IMR-90 (cell line): ENCODE data around the gene CDK11B. TPM values are rescaled to one million over a fixed set of nuclear protein-coding genes. Genes with fewer than 3 reads are reported as not detected.

Experiments used
- ATAC-seq: fragments of 200-7000 bp; cut with Tn5 transposase; 2 replicates; pipeline ENCODE4 v1.9.1; 2020; ENCODE audit warnings: low read depth, mild to moderate bottlenecking, moderate library complexity
- BruUV-seq: library from RNA; stranded (reverse); fragments of 400-500 nt; replicated peaks from 2 replicates; lab custom pipeline; 2021; lab: Mats Ljungman, UMichigan
- CTCF ChIA-PET: fragments of 300-600 bp; formaldehyde crosslinking; extraction: SDS; loops from one replicate; lab custom pipeline; 2021; ENCODE audit warnings: antibody characterized with exemption; lab: Yijun Ruan, JAX
- POLR2A ChIA-PET: fragments of 300-600 bp; sonication (Branson Sonifier 250); formaldehyde crosslinking; loops from one replicate; lab custom pipeline; 2022; ENCODE audit warnings: antibody characterized with exemption; ENCODE audit not compliant: unreplicated experiment; lab: Charles Lee
- DNase-seq: peaks from one replicate; pipeline ENCODE4 v3.0.0; 2013
- H2AFZ ChIP-seq: replicated peaks from 2 replicates; pipeline ENCODE3; 2013; ENCODE audit warnings: low read length, mild to moderate bottlenecking; ENCODE audit not compliant: poor library complexity
- H2AK5ac ChIP-seq: 2 replicates; pipeline ENCODE4 v1.6.1; 2013; ENCODE audit warnings: low read depth, low read length, inconsistent platforms
- H2AK9ac ChIP-seq: replicated peaks from 2 replicates; pipeline ENCODE3; 2013; ENCODE audit warnings: mild to moderate bottlenecking, low read depth, low read length, moderate library complexity; ENCODE audit not compliant: poor library complexity
- H2BK120ac ChIP-seq: 2 replicates; pipeline ENCODE4 v1.6.1; 2013; ENCODE audit warnings: low read depth, low read length, inconsistent platforms
- H2BK15ac ChIP-seq: 3 replicates; pipeline ENCODE4 v1.6.1; 2013; ENCODE audit warnings: low read depth, low read length, inconsistent platforms
- H2BK20ac ChIP-seq: 2 replicates; pipeline ENCODE4 v1.6.1; 2013; ENCODE audit warnings: low read depth, mild to moderate bottlenecking, inconsistent platforms, low read length, moderate library complexity
- H2BK5ac ChIP-seq: 2 replicates; pipeline ENCODE4 v1.6.1; 2013; ENCODE audit warnings: mild to moderate bottlenecking, low read depth, low read length, inconsistent platforms; ENCODE audit not compliant: poor library complexity, severe bottlenecking
- H3K14ac ChIP-seq: replicated peaks from 2 replicates; pipeline ENCODE4 v1.6.1; 2013; ENCODE audit warnings: low read depth, low read length, inconsistent platforms
- H3K18ac ChIP-seq: 2 replicates; pipeline ENCODE4 v1.6.1; 2013; ENCODE audit warnings: low read depth, low read length, control low read depth
- H3K23ac ChIP-seq: 2 replicates; pipeline ENCODE4 v1.6.1; 2013; ENCODE audit warnings: low read depth, low read length, inconsistent platforms
- H3K27ac ChIP-seq: 2 replicates; pipeline ENCODE4 v1.5.1; 2013; ENCODE audit warnings: mild to moderate bottlenecking, control low read depth, low read length; ENCODE audit not compliant: insufficient read depth
- H3K27me3 ChIP-seq: 2 replicates; pipeline ENCODE4 v1.6.1; 2013; ENCODE audit warnings: low read length; ENCODE audit not compliant: control insufficient read depth, insufficient read depth
- H3K36me3 ChIP-seq: 2 replicates; pipeline ENCODE4 v1.6.1; 2013; ENCODE audit warnings: low read length, mixed read lengths; ENCODE audit not compliant: control insufficient read depth, insufficient read depth
- H3K4ac ChIP-seq: 2 replicates; pipeline ENCODE4 v1.6.1; 2013; ENCODE audit warnings: low read depth, low read length, inconsistent platforms
- H3K4me1 ChIP-seq: 2 replicates; pipeline ENCODE4 v1.6.1; 2013; ENCODE audit warnings: low read length, mixed read lengths; ENCODE audit not compliant: control insufficient read depth, insufficient read depth
- H3K4me2 ChIP-seq: 2 replicates; pipeline ENCODE4 v1.6.1; 2013; ENCODE audit warnings: low read depth, mild to moderate bottlenecking, control low read depth, low read length, moderate library complexity
- H3K4me3 ChIP-seq: 2 replicates; pipeline ENCODE4 v1.5.1; 2013; ENCODE audit warnings: low read depth, mild to moderate bottlenecking, control low read depth, low read length, moderate library complexity; ENCODE audit not compliant: insufficient read depth
- H3K56ac ChIP-seq: 2 replicates; pipeline ENCODE4 v1.6.1; 2013; ENCODE audit warnings: low read length, inconsistent platforms; ENCODE audit not compliant: insufficient read depth; ENCODE audit errors: extremely low read depth
- H3K79me1 ChIP-seq, 2 experiments: 2 replicates each; pipeline ENCODE4 v1.6.1; 2013; ENCODE audit warnings: low read length in 2 of 2, inconsistent platforms in 1 of 2, low read depth in 1 of 2
- H3K9ac ChIP-seq: 2 replicates; pipeline ENCODE4 v1.6.1; 2013; ENCODE audit warnings: low read depth, low read length, control low read depth
- H3K9me1 ChIP-seq: 2 replicates; pipeline ENCODE4 v1.6.1; 2013; ENCODE audit warnings: low read length, inconsistent platforms; ENCODE audit not compliant: insufficient read depth
- H3K9me3 ChIP-seq: 2 replicates; pipeline ENCODE4 v1.6.1; 2013; ENCODE audit warnings: low read length; ENCODE audit not compliant: control insufficient read depth, insufficient read depth
- H4K20me1 ChIP-seq: 2 replicates; pipeline ENCODE4 v1.6.1; 2013; ENCODE audit warnings: low read length, inconsistent platforms; ENCODE audit not compliant: insufficient read depth
- H4K5ac ChIP-seq: 2 replicates; pipeline ENCODE4 v1.6.1; 2013; ENCODE audit warnings: mild to moderate bottlenecking, low read depth, low read length, control low read depth
- H4K8ac ChIP-seq, 2 experiments: 2 replicates each; pipeline ENCODE4 v1.6.1; 2013; ENCODE audit warnings: low read depth in 2 of 2, low read length in 2 of 2, control low read depth in 1 of 2, inconsistent platforms in 1 of 2
- H4K91ac ChIP-seq: 2 replicates; pipeline ENCODE4 v1.6.1; 2013; ENCODE audit warnings: low read depth, low read length, inconsistent platforms; ENCODE audit not compliant: insufficient read depth
- BHLHE40 ChIP-seq: fragments of 150-350 bp; IDR thresholded peaks from 2 replicates; pipeline ENCODE4 v1.6.1; 2016; ENCODE audit warnings: mild to moderate bottlenecking, low read depth, low read length
- CEBPB ChIP-seq: IDR thresholded peaks from 2 replicates; pipeline ENCODE4 v1.6.1; 2012; ENCODE audit warnings: low read depth, low read length, improper control_type of control experiment
- CHD1 ChIP-seq: IDR thresholded peaks from 2 replicates; pipeline ENCODE4 v1.6.1; 2012; ENCODE audit warnings: low read depth, low read length, improper control_type of control experiment
- ELK1 ChIP-seq: fragments of 150-350 bp; IDR thresholded peaks from 2 replicates; pipeline ENCODE4 v1.6.1; 2016; ENCODE audit warnings: low read depth, mild to moderate bottlenecking, low read length, moderate library complexity, borderline replicate concordance
- MAFK ChIP-seq: IDR thresholded peaks from 2 replicates; pipeline ENCODE4 v1.6.1; 2012; ENCODE audit warnings: low read depth, low read length, improper control_type of control experiment
- MAZ ChIP-seq: IDR thresholded peaks from 2 replicates; pipeline ENCODE4 v1.6.1; 2012; ENCODE audit warnings: low read depth, mild to moderate bottlenecking, low read length, improper control_type of control experiment, moderate library complexity, borderline replicate concordance
- RAD21 ChIP-seq: IDR thresholded peaks from 2 replicates; pipeline ENCODE4 v1.6.1; 2012; ENCODE audit warnings: low read length, improper control_type of control experiment
- RCOR1 ChIP-seq: IDR thresholded peaks from 2 replicates; pipeline ENCODE4 v1.6.1; 2012; ENCODE audit warnings: mild to moderate bottlenecking, low read length, improper control_type of control experiment; ENCODE audit not compliant: insufficient replicate concordance
- SMC3 ChIP-seq: fragments of 150-350 bp; IDR thresholded peaks from 2 replicates; pipeline ENCODE4 v1.6.1; 2016; ENCODE audit warnings: low read depth, mild to moderate bottlenecking, antibody characterized with exemption, low read length, moderate library complexity
- USF2 ChIP-seq: fragments of 150-350 bp; IDR thresholded peaks from 2 replicates; pipeline ENCODE4 v1.6.1; 2017; ENCODE audit warnings: mild to moderate bottlenecking, antibody characterized with exemption, low read length, low read depth
- WGBS, 2 experiments: methylation state at CpG; one replicate each; pipeline versions ENCODE4 v1.1.5 to v1.1.7; 2013; ENCODE audit warnings: missing lambda C conversion rate in 2 of 2; ENCODE audit not compliant: insufficient read length in 1 of 2; ENCODE audit errors: extremely low coverage in 2 of 2; 5-methylcytosine and 5-hydroxymethylcytosine counted together
- dilution Hi-C: fragments of 300-500 bp; cut with HindIII; formaldehyde crosslinking; loops from one replicate; pipeline ENCODE4 v1.14.3; 2018; ENCODE audit warnings: low sequenced_read_pairs; ENCODE audit not compliant: unreplicated experiment
- in situ Hi-C: fragments of 300-500 bp; cut with MboI; formaldehyde crosslinking; loops from 3 replicates; pipeline ENCODE4 v1.14.3; 2019; ENCODE audit warnings: low sequenced_read_pairs, inconsistent platforms, mixed read lengths
- intact Hi-C: fragments of 100-400 bp; cut with micrococcal nuclease; formaldehyde crosslinking; loops from 2 replicates; pipeline ENCODE4 v1.10.0; 2022
- polyA plus RNA-seq, 3 experiments: library from polyadenylated mRNA; depleted of rRNA; stranded (reverse); fragments of >200 nt; gene quantifications; 2 replicates each; pipeline ENCODE4 v1.2.3, GENCODE V29; 2012; ENCODE audit warnings: low replicate concordance in 1 of 3
- total RNA-seq: library from RNA; depleted of rRNA; stranded (reverse); fragments of >200 nt; gene quantifications from 2 replicates; pipeline ENCODE4 v1.2.3, GENCODE V29; 2012
- TF ChIP-seq, protein P1 (sequence below): conservative IDR thresholded peaks from 2 replicates; pipeline ENCODE4 v1.5.1; 2012; ENCODE audit warnings: mild to moderate bottlenecking, low read depth, low read length, improper control_type of control experiment

Gene CDK11B
- total and polyA plus RNA-seq, 2 of the 4 experiments (the other 2 are of a cell fraction) = 8.2 to 19.1 TPM

GRCh38 chr1:1605034-1605591 is 53.7 kb downstream of the CDK11B start:
- intact Hi-C loops = no loop called here
- TF ChIP-seq USF2 = no peak
- no peak for TF ChIP-seq MAFK
- TF ChIP-seq CHD1 = no peak
- no peak for TF ChIP-seq ELK1
- TF ChIP-seq CEBPB = no peak
- TF ChIP-seq RAD21 = no peak
- TF ChIP-seq MAZ = no peak
- TF ChIP-seq, protein P1, sequence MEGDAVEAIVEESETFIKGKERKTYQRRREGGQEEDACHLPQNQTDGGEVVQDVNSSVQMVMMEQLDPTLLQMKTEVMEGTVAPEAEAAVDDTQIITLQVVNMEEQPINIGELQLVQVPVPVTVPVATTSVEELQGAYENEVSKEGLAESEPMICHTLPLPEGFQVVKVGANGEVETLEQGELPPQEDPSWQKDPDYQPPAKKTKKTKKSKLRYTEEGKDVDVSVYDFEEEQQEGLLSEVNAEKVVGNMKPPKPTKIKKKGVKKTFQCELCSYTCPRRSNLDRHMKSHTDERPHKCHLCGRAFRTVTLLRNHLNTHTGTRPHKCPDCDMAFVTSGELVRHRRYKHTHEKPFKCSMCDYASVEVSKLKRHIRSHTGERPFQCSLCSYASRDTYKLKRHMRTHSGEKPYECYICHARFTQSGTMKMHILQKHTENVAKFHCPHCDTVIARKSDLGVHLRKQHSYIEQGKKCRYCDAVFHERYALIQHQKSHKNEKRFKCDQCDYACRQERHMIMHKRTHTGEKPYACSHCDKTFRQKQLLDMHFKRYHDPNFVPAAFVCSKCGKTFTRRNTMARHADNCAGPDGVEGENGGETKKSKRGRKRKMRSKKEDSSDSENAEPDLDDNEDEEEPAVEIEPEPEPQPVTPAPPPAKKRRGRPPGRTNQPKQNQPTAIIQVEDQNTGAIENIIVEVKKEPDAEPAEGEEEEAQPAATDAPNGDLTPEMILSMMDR = no peak
- TF ChIP-seq BHLHE40 = no peak
- TF ChIP-seq RCOR1 = no peak
- no peak for TF ChIP-seq SMC3
- CTCF ChIA-PET = no interaction called here
- 62% methylated on average over 3 of the region's 14 CpGs; no CpG with 5 or more reads in 1 of the 2 experiments for WGBS, 2 experiments
- dilution Hi-C loops = no loop called here
- no peaks in the 10 kb centered on the region for H3K9me1 ChIP-seq
- BruUV-seq = no TSS peak
- H3K4me2 ChIP-seq = no peak overlapping the region
- no peak overlapping the region for H3K18ac ChIP-seq
- peaks cover 3% of the 10 kb centered on the region; the same call in 1 of the 2 replicates for H3K4me1 ChIP-seq
- no peak overlapping the region for H2AK9ac ChIP-seq
- H3K27me3 ChIP-seq = peaks cover 3% of the 10 kb centered on the region; the same call in 1 of the 2 replicates
- H3K56ac ChIP-seq = no peak overlapping the region
- no peaks in the 10 kb centered on the region for H3K36me3 ChIP-seq
- no peak for ATAC-seq
- no peak overlapping the region for H3K27ac ChIP-seq
- H3K79me1 ChIP-seq = 0 out of 4 replicates have a peak, but pooled peaks cover 0 to 3% of the 10 kb centered on the region in 2 experiments
- no peak overlapping the region for H2BK5ac ChIP-seq
- H4K91ac ChIP-seq = no peak overlapping the region
- in situ Hi-C loops = no loop called here
- no peaks in the 10 kb centered on the region for H3K9me3 ChIP-seq
- H3K9ac ChIP-seq = no peak overlapping the region
- H2BK120ac ChIP-seq = no peak overlapping the region
- no peak overlapping the region for H2AFZ ChIP-seq
- no peak overlapping the region for H4K8ac ChIP-seq
- H4K20me1 ChIP-seq = no peaks in the 10 kb centered on the region
- no peak overlapping the region for H2AK5ac ChIP-seq
- DNase-seq = no peak
- no peak overlapping the region for H4K5ac ChIP-seq
- no peak overlapping the region for H3K23ac ChIP-seq
- no peak overlapping the region for H2BK20ac ChIP-seq
- POLR2A ChIA-PET = no interaction called here
- H3K4me3 ChIP-seq = no peak overlapping the region
- H3K14ac ChIP-seq = no peak overlapping the region
- no peak overlapping the region for H3K4ac ChIP-seq
- no peak overlapping the region for H2BK15ac ChIP-seq
